HUES64 (cell line): ENCODE measurements around the gene GMDS.

Source experiments
- H3K27ac ChIP-seq: 2 replicates; pipeline ENCODE4 v1.7.0; 2013; ENCODE audit warnings: low read depth, low read length, inconsistent platforms
- H3K27me3 ChIP-seq: 2 replicates; pipeline ENCODE4 v1.6.1; 2013; ENCODE audit warnings: mild to moderate bottlenecking, low read length; ENCODE audit not compliant: insufficient read depth
- H3K36me3 ChIP-seq: 2 replicates; pipeline ENCODE4 v1.6.1; 2013; ENCODE audit warnings: mild to moderate bottlenecking, low read length; ENCODE audit not compliant: insufficient read depth
- H3K4me1 ChIP-seq: 2 replicates; pipeline ENCODE4 v1.6.1; 2013; ENCODE audit warnings: mild to moderate bottlenecking, low read length, moderate library complexity; ENCODE audit not compliant: insufficient read depth
- H3K4me3 ChIP-seq: 2 replicates; pipeline ENCODE4 v1.5.1; 2013; ENCODE audit warnings: mild to moderate bottlenecking, low read length, moderate library complexity
- H3K9ac ChIP-seq: 2 replicates; pipeline ENCODE4 v1.6.1; 2013; ENCODE audit warnings: mild to moderate bottlenecking, low read depth, low read length
- H3K9me3 ChIP-seq: 2 replicates; pipeline ENCODE4 v1.6.1; 2013; ENCODE audit warnings: low read depth, low read length; ENCODE audit not compliant: insufficient read depth
- WGBS: fragments of 150-250, 120-280 bp; methylation state at CpG from one replicate; pipeline ENCODE4 v1.1.7; 2013; ENCODE audit warnings: missing lambda C conversion rate; 5-methylcytosine and 5-hydroxymethylcytosine counted together

The GMDS gene

DNA sequence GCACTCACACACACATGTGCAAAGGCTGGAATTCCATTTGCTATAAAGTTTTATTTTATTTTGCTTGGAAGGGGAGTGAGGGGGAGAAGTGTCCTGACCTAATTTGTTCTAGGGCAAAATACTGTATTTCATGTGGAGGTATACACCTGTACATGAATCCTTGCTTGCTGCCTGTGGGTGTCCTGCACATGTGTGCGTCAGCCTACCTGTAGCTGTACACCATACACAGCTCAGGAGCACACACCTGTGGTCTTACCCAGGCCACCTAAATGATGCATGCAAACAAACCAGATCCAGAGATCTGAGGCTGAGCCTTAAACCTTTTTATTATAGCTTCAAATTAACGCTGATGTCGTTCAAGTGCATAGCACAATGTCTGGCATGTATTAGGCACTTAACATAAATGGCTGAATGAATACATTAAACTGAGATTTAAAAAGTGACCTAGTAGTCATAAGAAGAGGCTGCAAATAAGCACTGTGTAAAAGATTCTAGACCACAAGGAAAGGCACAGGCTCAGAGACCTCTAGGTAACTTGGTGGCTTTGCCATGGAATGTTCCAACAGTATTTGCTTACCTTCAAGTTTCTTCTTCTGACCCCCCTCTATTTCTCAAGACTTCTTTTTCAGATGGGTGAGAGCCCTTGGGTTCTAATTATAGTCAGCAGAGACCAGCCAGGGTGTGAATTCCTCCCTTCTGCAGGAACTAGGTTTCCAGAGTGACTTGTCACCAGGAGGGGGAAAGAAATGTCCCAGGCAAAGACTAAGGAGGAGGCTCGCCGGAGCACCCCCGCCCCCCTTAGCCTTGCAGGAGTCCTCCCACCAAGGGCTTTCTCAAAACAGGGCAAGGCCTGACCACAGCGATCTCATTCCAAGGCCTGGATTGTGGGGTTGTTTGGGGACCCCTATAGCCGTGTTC lies 622.3 kb downstream of the GMDS start:
- 38% methylated on average over 8 of the region's 8 CpGs for WGBS
- H3K9me3 ChIP-seq: no peaks in the 10 kb centered on the region
- H3K27me3 ChIP-seq: peaks cover 100% of the 10 kb centered on the region
- no peaks in the 10 kb centered on the region for H3K36me3 ChIP-seq
- H3K9ac ChIP-seq: no peak overlapping the region
- H3K4me3 ChIP-seq: no peak overlapping the region
- H3K27ac ChIP-seq: no peak overlapping the region
- H3K4me1 ChIP-seq: peaks cover 11% of the 10 kb centered on the region

GRCh38 chr6:1622220-1622850 lies 623.1 kb downstream of the GMDS start:
- Histone ChIP-seq H3K9me3 (no peaks in the 10 kb centered on the region), H3K4me3 (no peak overlapping the region), H3K27me3 (peaks cover 100% of the 10 kb centered on the region), H3K27ac (no peak overlapping the region), H3K36me3 (no peaks in the 10 kb centered on the region), H3K9ac (no peak overlapping the region), H3K4me1 (peaks cover 6% of the 10 kb centered on the region)
- WGBS: 71% methylated on average over 15 of the region's 15 CpGs

DNA sequence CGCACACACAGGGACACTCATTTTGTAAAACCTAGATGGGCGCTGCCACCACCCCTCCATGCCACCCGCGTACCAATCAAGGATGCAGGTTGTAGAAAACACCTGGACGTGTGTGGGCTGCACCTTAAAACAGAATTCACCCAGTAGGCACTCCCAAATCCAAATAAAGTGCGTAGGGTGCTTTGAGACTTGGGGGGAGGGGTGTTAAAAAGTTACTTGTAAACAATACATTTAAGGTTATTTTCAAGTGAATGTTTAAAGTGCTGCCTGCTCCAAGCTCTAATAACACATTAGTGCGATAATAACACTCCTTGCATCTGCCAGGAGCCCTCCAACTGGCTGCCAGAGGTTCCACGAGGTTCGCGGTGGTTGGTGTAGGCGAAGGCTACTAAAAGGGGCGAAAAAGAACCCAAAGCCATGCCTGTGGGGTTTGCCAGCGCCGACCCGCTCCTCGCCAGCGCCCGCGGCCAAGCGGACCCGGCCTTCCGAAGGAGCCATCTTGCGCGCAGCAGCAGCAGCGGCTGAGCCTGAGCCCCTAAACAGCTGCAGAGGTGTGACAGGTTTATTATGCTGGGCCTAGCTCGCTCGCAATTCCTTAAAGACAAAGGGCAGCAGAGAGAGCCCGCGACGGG lies 624.2 kb downstream of the GMDS start:
- peaks cover 100% of the 10 kb centered on the region for H3K27me3 ChIP-seq
- WGBS: 13% methylated on average over 29 of the region's 30 CpGs
- no peaks in the 10 kb centered on the region for H3K36me3 ChIP-seq
- H3K27ac ChIP-seq: no peak overlapping the region
- H3K9ac ChIP-seq: no peak overlapping the region
- H3K4me3 ChIP-seq: no peak overlapping the region
- H3K4me1 ChIP-seq: peaks cover 6% of the 10 kb centered on the region
- H3K9me3 ChIP-seq: no peaks in the 10 kb centered on the region

- Histone ChIP-seq H3K27ac (no peak overlapping the region), H3K9ac (no peak overlapping the region), H3K9me3 (no peaks in the 10 kb centered on the region), H3K4me1 (peaks cover 6% of the 10 kb centered on the region), H3K4me3 (0 out of 2 replicates have a peak overlapping the region, but pooled peaks have one; percentile 34), H3K27me3 (peaks cover 100% of the 10 kb centered on the region), H3K36me3 (no peaks in the 10 kb centered on the region)
- WGBS: 8% methylated on average over 50 of the region's 50 CpGs
Observed at GRCh38 chr6:1620504-1621069, 624.8 kb downstream of the GMDS start.

DNA sequence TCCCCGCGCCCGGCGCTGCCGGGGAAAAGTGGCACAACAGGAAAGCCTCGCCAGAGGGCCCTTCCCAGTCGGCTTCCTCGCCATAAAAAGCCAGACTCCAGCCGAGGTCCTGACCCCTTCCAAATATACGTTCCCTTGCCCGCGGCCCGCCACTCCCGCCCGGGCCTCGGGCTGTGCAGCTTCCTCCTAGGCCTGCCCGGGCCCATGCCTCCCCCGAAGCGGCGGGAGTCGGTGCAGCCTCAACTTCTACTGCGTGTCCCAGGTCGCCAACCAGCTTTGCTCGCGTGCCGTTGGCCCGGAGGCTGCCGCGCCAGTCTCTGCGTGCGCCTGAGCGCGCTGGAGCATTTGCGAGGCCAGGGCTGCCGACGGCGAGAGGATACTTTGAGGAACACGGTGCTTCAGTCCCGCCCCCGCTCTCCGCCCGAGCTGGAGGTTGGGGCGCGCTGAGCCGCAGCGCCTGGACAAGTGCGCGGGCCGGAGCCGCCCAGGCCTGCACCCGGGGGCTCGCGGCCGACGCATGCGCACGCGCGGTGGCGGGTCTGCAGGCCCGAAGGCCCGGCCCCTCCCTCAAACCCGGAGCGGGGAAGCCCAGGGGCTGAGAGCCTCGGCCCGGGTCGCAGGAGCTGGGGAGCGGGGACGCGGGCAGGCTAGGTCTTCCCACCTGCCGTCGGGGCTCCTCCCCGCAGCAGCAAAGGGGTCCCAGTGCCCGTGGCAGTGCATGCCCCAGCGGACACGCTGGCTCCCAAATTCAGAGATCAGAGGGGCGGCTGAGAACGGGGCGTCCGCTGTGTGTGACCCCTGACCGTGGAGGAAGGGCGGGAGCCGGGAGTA lies 625.5 kb downstream of the GMDS start:
- H3K9ac ChIP-seq: no peak overlapping the region
- H3K27ac ChIP-seq: no peak overlapping the region
- H3K27me3 ChIP-seq: peaks cover 100% of the 10 kb centered on the region
- no peaks in the 10 kb centered on the region for H3K36me3 ChIP-seq
- H3K4me1 ChIP-seq: peaks cover 6% of the 10 kb centered on the region
- no peaks in the 10 kb centered on the region for H3K9me3 ChIP-seq
- WGBS: 1% methylated on average over 83 of the region's 83 CpGs
- peak overlapping the region; percentile 34 for H3K4me3 ChIP-seq

DNA sequence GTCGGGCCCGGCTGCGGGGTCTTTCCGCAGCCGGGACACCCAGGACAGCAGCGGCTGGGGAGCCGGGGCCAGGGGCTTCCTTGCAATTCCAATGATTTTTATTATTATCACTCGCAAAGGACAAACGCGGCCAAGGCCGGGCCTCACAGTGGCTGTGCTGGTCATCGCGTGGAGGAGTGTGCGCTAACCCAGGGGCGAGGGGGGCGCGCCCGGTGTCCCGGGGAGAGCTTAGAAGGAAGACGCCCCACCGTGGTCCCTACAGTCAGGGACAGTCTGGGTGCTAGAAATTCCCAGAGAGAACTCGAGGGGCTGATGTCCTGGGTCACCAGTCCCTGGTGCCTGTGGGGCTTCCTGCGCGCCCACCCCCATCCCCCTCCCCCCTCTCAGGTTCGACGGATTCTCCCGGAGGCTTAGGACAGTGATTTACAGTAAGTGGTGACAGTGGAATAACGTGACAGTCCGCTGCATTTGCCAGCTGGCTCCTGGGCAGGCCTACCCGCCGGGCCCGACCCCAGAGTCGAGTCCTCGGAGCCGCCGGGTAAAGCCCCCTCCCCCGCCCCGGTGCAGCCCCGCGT lies 626.2 kb downstream of the GMDS start:
- no peak overlapping the region for H3K27ac ChIP-seq
- peaks cover 100% of the 10 kb centered on the region for H3K27me3 ChIP-seq
- H3K36me3 ChIP-seq: no peaks in the 10 kb centered on the region
- WGBS: 4% methylated on average over 38 of the region's 40 CpGs
- peak overlapping the region; percentile 34 for H3K4me3 ChIP-seq
- no peaks in the 10 kb centered on the region for H3K9me3 ChIP-seq
- H3K9ac ChIP-seq: no peak overlapping the region
- peaks cover 6% of the 10 kb centered on the region for H3K4me1 ChIP-seq

GRCh38 chr6:1618311-1619097 lies 626.9 kb downstream of the GMDS start:
- H3K9ac ChIP-seq: no peak overlapping the region
- H3K4me1 ChIP-seq: peaks cover 6% of the 10 kb centered on the region
- no peaks in the 10 kb centered on the region for H3K36me3 ChIP-seq
- H3K27ac ChIP-seq: no peak overlapping the region
- H3K4me3 ChIP-seq: no peak overlapping the region
- WGBS: 13% methylated on average over 29 of the region's 31 CpGs
- peaks cover 100% of the 10 kb centered on the region for H3K27me3 ChIP-seq
- H3K9me3 ChIP-seq: no peaks in the 10 kb centered on the region

- 49% methylated on average over 21 of the region's 21 CpGs for WGBS
- peaks cover 100% of the 10 kb centered on the region for H3K27me3 ChIP-seq
- no peak overlapping the region for H3K4me3 ChIP-seq
- H3K36me3 ChIP-seq: no peaks in the 10 kb centered on the region
- peaks cover 3% of the 10 kb centered on the region; the same call in 1 of the 2 replicates for H3K4me1 ChIP-seq
- H3K9me3 ChIP-seq: no peaks in the 10 kb centered on the region
- H3K9ac ChIP-seq: no peak overlapping the region
- H3K27ac ChIP-seq: no peak overlapping the region
Observed at GRCh38 chr6:1617466-1618310, 627.7 kb downstream of the GMDS start.

DNA sequence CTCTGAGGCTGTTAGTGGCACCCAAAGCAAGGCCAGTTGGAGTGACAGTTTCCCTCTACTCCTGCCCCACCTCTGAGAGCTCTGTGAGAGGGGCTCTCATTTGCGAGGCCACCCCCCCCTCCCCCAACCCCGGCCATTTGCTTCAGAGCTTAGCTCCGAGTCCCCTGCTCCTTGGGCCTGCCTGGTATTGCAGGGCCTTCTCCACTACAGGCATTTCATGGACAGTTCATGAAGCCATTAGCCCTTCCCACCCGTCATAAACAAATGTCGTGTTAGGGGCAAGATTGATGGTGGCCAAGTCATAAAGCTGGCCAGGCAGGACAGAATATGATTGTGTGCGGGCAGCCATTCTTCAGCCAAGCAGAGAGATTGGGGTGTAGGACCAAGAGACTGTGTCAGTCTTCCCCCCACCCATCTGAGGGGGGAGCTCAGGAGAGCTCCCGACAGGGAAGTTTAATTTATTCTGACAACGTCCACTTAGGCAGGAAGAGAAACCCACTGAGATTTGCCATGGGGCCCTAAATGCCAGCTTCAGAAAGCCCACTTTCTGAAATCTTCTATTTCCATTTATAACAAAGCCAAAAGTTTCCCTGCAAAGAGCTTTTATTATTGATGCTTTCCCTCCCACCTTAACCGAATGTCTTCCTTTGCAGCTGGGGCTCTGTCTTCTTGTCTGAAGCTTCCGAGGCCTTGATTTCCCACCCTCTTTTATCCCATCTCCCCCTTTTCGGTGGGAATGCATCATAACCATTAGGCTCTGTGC lies 628.5 kb downstream of the GMDS start:
- 24% methylated on average over 11 of the region's 11 CpGs for WGBS
- H3K27me3 ChIP-seq: peaks cover 100% of the 10 kb centered on the region
- no peak overlapping the region for H3K27ac ChIP-seq
- no peaks in the 10 kb centered on the region for H3K9me3 ChIP-seq
- no peak overlapping the region for H3K4me3 ChIP-seq
- H3K36me3 ChIP-seq: no peaks in the 10 kb centered on the region
- peaks cover 3% of the 10 kb centered on the region; the same call in 1 of the 2 replicates for H3K4me1 ChIP-seq
- H3K9ac ChIP-seq: no peak overlapping the region
